ENCODE data around the gene MAP3K20.
"Not testable (repeated sequence)": the region's sequence is repeated elsewhere in the genome, so short reads cannot be mapped to it uniquely, and the experiment has no call there.

The MAP3K20 gene

DNA sequence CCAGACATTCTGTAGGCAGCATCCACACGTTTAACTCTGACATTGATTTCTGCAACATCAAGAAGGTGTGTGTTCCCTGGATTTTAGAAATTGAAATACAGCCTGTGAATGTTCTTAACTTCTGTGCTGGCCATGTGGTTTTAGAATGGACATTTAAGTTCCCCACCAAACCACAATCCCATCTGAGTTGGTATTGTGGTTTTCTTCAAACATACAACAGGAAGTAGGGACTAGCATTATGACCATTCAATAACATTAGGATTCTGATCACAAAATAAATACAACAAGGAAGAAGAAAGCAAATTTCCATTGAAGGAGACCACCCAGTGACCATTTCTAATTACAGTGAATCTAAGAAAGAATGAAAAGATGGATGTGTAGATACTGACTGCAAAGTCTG lies 51.2 kb downstream of the MAP3K20 start:
- no peak for DNase-seq (ENCODE audit: low spot score)

DNA sequence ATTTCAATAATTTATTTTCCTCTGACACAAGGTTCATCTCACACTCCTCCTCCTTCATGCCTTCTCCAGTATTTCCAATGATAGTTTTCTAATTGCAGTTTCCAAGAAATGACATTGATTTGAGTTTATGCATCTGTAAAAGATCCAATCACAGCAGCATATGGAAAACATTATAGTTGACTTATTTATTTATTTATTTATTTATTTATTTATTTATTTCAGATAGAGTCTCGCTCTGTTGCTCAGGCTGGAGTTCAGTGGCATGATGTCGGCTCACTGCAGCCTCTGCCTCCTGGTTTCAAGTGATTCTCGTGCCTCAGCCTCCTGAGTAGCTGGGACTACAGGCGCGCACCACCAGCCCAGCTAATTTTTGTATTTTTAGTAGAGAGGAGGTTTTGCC lies 52.5 kb downstream of the MAP3K20 start:
- DNase-seq (ENCODE audit: low spot score), result not testable (repeated sequence)

DNA sequence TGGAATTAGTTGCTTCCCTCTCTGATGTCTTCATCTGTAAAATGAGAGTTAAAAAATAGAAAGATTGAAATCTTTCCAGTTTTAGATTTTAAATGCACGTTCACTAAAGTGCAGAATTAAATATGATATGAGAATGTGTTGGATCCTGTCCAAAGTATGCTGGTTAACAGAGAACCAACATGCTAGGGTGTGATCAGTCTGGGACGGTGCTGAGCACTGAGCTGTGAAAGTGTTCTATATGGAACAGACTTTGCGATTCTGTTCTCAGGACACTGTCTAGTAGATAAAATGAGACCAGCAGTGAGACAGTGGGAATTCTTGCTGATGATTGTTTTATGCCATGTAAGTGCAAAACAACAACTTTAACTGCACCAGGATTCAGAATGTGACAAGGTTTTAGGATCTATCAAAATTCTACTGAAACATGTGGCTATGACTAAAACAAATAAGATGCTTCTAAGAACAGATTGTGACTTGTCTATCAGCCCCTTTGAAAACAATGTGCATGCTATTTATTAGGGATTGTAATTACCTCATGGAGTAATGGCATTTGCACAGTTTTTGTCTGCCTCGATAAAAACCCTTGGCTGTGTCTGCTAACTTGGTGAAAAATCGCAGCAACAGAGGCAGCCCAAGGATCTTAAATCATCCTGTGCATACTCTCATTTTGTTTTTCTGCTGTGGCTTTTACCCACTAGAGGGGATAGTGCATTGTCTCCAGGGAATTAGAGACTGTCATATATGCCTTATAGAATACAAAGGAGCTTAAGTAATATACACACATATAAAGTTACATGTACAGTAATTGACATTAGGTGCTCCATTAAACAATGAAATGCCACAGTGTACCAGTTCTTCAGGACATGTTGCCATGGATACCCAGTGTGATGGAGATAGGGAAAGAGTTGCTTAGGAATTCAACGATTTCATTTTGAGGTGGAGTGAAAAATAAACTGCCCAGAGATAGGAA lies 55.1 kb downstream of the MAP3K20 start:
- DNase-seq (ENCODE audit: low spot score), result no peak

DNA sequence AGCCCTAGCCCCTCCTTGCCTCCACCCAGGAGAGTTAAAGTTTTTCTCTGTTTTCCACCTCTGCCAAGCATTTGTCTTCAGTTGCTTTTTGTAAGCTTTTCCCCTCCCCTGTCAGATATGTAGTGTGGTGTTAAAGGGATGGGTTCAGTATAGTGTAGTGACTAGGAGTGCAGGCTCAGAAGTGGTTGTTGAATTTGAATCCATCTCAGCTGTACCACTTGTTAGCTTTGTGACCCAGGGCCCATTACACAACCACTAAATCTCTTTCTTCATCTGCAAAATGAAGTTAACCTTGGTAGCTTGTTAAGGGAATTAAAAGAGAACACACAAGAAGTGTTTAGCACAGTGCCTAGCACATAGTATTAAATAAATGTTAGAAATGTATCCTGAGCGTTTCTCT lies 56.9 kb downstream of the MAP3K20 start:
- no peak for DNase-seq (ENCODE audit: low spot score)

DNA sequence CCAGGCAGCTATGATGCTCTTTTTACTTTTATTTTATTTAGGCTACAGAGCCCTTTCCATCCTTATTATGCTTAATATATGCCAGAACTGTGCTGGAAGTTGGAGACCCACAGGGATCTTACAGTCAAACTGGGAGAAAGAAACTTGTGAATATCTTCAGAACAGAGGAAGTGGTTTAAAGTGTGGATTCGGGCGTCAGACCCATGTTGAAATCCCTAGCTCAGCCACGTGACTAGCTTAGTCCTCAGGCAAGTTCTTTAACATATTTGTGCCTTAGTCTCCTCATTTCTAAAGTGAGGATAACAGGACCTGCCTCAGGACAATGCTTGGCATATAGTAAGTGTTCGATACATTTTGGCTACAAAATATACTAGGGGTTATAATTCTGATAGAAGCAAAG lies 59.1 kb downstream of the MAP3K20 start:
- DNase-seq (ENCODE audit: low spot score), result no peak

DNA sequence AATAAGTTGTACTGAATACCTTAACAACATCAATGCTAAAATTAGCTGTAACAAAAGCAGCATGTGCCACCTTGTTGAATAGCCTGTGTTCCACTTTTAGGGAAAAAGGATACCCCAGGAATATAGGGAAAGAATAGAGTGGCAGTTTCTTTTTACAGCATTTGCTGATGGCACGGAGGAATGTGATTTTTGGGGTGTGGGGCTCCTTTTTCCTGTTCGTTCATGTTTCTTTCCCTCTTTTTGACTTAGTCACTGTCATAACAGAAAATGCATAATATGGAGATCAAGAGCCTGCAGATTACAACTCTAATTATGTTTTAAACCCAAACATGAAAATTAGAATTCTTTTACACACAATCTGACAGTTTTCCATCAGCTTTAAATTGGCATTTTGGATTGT lies 60.4 kb downstream of the MAP3K20 start:
- DNase-seq (ENCODE audit: low spot score), result no peak

DNA sequence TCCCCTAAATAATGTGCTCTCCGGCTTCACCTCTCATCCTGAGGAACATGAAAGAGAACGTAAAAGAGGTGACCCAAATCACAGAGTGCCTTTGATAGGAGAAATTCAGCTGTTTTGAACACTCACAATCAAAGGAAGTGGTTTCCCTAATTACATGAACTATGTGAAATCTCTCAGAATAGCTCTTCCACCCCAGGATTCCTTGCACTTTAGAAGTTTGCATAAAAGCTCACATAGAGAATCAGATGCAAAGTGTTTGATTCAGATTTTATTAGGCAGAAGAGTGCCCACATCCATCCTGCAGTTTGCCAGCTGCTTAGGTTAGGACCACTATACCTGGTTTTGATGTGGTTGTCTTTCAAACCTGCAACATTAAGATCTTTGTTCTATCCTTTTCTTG lies 61.0 kb downstream of the MAP3K20 start:
- no peak for DNase-seq (ENCODE audit: low spot score)

DNA sequence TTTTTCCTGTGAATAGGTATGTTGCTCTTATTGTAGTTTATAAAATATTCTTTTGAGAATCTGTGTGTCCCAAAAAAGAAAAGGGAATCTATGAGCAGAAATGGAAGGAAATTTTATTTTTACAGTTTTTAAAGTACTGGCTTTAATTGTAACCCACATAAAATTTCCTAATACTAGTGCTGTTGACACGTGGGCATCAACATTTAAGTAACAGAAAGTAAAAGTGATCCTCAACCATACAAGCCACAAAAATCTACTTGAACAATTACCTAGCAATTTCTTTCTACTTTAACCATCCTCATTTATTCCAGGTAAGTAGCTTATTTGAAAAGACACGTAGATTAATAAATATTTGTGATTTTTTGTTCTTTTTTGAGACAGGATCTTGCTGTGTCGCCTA lies 62.0 kb downstream of the MAP3K20 start:
- no peak for DNase-seq (ENCODE audit: low spot score)

DNA sequence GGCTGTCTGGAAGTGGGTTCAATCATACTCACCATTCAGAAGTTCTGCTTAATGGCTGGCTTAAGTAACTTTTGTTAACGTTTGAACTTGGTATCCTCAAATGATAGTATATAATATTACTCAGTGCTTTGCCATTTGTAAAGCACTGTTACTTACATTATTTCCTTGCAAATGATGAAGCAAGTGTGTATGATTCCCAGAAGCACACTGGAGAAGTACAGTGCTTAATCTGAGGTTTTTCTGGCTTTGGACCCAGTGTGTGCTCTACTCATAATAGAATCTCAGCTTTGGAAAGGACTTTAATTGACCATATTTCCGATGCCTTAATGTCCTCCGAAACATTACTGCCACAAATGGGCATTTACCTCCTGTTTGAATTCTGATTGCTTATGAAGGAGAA lies 63.3 kb downstream of the MAP3K20 start:
- DNase-seq (ENCODE audit: low spot score), result no peak

DNA sequence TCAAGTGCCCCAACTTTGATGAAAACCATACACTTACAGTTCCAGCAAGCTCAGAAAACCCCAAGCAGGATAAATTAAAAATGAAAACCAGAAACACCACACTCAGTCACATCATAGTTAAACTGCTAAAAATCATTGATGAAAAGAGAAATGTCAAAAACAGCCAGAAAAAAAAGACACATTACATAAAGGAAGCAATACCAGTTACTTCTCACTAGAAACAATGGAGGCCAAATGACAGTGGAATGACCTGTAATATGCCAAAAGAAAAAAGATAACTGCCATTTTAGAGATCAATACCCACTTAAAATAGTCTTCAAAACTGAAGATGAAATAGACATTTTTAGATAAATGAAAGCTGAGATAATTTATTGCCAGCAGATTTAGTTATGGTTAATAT lies 66.0 kb downstream of the MAP3K20 start:
- no peak for DNase-seq (ENCODE audit: low spot score)

DNA sequence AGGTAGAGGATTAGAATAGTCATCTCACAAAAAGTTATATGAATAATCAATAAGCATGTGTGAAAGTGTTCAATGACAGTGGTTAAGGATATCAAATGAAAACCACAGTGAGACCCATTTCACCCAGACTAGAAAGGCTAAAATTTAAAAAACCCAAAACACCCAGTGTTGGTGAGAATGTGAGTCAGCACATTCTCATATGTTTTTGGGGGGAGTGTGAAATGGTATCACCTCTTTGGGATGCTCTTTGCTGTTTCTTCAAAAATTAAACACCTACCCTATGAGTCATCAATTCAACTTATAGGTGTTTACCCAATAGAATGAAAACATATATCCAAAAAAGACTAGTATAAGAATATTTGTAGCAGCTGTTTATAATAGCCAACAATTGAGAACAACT lies 69.8 kb downstream of the MAP3K20 start:
- no peak for DNase-seq (ENCODE audit: low spot score)

DNA sequence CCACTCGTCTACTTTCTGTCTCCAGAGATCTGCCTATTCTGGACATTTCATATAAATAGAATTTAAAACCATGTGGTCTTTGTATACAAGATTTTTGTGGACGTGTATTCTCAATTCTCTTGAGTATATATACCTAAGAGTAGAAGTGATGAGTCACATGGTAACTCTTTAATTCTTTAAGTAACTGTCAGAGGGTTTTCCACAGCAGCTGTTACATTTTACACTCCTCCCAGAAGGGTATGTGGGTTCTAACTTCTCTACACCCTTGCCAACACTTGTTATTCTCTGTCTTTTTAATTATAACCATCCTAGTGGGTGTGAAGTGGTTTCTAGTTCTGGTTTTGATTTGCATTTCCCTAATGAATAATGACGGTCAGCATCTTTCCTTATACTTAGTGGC lies 70.9 kb downstream of the MAP3K20 start:
- no peak for DNase-seq (ENCODE audit: low spot score)

DNA sequence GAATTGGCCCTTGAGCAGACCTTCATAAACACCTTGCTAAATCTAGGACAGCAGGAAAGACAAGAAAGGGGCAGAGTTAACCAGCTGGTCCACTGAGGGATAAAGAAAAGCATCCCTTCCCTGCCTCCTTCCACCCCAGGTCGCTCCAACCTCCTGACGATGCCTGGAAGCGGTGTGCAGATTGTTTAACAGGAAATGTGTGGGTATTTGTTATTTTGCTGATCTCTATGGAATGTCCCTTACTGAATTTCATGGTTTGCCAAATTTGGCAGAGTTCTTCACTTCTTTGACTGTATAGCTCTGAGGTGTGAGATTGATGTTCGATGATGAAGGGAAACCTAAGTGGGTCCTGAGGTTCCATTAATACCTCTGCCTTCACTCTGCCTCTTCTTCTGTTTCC lies 72.9 kb downstream of the MAP3K20 start:
- DNase-seq (ENCODE audit: low spot score), result no peak

DNA sequence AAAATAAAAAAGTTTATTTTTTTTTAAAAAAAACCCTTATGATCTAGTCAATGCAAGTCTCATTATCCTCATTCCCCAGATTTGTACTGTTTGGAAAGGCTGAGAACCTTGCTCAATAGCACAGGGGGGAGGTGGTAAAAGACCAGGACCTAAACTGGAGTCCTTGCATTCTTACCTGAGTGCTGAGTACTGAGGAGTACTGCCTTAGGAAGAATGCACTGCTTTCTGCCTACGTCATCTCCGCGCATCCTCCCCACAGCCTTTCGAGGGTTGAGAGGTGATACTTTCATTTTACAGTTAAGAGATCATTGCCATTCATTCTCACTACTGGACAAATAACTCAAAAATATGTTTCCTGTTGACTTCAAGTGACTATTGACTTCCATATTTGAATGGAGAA lies 73.8 kb downstream of the MAP3K20 start:
- no peak for DNase-seq (ENCODE audit: low spot score)

DNA sequence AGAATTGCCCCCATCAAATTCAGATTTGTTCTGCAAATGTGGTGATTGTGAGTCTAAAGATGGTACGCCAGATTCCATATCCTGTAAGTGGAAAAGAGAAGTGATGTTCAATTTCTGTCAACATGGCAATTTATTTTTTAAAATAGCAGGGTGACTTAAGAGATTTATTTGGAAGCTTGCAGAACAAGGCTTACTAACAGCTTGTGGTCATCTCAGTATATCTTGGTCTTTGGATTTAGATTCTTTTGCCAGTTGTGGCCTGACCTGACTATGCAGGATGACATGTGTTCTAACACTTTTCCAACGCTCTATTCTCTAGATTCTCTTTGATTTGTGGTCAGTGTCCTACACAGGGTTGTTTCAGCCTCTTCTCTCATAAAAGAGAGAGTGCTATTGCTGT lies 74.4 kb downstream of the MAP3K20 start:
- DNase-seq (ENCODE audit: low spot score), result no peak

DNA sequence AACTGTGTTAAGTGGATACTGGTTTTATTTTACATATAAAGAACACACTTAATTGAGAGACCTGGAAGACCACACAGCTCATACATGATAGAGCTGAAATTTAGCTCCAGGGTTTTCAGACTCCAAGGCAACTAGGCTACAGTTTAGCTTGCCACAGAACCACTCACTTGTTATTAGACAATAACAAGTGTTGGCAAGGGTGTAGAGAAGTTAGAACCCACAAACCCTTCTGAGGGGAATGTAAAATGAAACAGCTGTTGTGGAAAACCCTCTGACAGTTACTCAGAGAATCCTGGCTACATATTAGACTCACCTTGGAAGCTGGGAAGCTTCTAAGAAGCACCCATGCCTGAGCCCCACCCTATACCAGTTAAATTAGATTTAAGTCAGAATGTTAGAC lies 75.3 kb downstream of the MAP3K20 start:
- no peak for DNase-seq (ENCODE audit: low spot score)

DNA sequence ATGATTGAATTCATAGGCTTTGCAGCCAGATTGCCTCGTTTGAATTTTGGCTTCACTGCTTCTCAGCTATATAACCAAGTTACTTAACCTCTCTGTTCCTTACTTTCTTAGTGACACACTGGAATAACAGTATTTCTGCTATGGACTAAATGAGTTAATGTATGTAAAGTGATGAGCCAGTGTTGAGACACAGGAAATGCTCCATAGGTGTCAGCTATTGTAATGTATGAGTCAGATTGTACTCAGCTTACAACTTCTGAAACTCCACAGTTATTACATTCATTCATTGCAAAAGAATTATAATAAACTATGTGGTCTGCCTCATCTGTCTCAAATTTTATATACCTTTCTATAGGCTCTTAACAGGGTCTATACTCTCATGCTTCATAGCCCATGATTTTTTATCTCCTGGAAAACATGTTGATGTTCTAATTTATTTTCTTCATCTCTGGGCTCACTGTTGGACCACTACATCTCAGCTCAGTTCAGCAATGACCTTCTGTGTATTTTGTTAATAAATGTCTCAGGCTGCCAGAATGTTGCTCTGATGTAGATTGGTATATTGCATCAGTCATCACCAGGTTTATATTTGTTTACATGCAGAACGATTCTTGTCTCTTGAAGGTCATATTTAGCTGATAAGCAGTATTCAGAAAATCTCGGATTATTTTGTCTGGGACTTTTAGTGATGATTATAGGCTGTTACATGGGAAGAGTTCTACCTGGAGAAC lies 76.2 kb downstream of the MAP3K20 start:
- DNase-seq (ENCODE audit: low spot score), result no peak

DNA sequence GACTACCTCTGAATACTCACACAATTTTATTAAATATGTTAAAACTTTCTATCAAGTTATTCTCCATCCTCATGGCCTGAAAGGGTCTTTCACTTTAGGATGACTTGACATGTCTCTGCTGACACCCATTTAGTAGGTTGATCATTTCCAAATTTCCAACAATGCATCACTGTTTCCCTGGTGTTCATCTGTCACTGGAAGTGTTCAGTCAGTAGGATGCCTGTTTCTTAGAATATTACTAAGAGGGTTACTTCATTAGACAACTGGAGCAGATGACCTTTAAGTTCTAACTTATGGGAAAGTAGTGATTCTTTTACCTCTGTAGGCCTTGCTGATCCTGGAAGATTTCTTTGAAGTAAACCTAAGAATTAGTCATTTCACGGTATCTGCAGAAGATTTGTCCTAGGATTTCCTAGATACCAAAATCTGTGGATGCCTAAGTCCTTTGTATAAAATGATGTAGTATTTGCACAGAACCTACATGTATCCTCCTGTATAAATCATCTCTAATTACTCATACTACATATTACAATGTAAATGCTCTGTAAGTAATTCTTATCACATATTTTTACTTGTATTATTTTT lies 77.7 kb downstream of the MAP3K20 start:
- DNase-seq (ENCODE audit: low spot score), result no peak

DNA sequence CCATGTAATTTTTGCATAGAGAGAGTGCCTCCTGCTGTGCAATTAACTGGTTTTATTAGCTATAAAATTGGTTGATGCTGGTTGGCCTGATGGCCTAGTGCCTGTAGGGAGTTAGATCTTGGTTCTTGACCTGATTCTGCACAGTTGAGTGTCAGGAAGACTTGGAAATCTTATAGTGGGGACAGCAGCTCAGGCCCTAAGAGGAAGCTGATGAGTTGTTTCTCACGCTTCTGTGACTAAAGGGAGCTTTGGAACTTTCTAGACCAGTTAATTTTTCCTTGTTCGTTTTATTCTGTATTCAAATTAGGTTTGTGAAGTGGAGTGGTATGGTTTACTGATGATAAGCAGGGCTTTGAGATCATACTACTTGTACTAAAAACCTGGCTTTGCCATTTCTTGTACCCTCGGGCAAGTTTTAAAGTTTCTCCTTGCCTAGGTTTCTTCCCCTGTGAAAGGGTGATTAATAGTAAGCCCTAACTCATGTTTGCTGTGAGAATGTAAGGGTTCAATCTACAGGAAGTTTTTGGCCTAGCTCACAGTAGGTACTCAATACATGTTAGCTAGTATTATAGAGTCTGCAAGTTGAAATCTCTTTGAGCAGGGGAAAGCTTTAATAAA lies 82.1 kb downstream of the MAP3K20 start:
- no peak for DNase-seq (ENCODE audit: low spot score)

DNA sequence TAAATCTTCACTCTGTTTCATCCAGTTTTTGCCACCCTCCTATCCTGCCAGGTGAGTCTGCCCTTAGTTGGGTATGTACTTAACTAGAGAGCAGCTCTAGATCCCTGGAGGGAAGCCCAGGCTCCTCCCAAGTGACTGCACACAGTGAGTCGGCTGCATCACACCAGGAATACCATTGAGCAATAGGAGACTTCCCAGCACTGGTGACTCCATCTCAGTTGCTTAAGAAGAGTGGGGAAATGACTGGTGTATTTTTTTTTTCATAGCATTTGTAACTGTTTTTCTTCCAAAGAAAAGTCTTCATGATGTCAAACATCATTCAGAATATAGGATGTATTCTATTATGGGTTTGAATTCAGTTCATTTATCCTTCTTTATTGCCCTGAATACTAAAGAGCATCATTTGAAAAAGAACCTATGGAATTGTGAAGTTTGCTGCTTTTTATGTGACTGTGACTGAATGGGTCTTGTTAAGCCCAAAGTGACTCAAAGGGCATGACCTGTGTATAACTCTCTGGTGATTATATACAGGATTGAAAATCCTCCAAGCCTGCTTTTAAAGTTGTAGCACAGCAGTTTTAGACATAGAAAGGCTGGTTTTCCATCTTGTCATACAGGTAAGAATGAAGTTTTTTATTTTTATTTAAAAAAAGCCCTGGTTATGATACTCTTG lies 84.3 kb downstream of the MAP3K20 start:
- DNase-seq (ENCODE audit: low spot score), result no peak

DNA sequence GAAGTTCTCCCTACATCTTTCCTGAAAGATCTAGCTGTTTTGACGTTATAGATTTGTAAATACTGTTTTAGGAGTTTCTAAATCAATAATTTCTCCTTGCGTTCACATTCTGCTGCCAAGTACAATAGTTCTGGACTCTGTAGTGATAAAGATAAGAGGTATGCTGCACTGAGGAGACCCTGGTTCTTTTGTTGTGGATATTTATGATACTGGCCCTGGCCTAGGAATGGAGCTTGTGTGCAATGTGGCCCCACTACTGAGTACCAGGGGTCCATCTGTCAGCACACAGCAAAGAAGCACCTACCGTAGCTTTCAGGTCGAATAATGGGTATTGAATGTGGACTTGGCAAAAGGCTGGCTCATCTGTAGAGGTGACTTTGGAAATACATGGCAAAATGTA lies 85.0 kb downstream of the MAP3K20 start:
- DNase-seq (ENCODE audit: low spot score), result no peak

DNA sequence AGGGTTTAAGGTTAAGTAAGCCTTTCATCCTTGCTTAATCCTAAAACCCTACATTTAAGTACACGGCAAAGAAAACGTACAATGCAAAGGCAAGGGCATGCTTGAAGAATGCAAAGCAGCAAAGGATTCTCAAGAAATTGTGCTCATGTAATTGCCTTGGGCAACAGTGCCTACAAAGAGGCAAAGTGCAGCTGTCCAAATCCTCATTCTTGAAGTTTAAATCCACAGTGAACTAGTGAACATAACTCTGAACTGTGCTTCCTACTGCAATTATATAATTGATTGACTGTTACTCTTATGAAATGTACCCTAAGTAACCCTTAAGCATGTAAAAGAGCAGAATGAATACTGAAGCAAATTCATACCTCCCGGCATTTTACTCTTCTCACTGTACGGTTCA lies 85.4 kb downstream of the MAP3K20 start:
- no peak for DNase-seq (ENCODE audit: low spot score)
